ENCODE results near the gene ACTRT1.

ACTRT1 gene

GRCh38 chrX:128052303-128052702 lies at the start of gene ACTRT1:
ACTRT1 (minus strand) TSS chrX:128052403; CDS start chrX:128052206, 197 bp downstream.
- DNase-seq (ENCODE audit: low read depth), result no peak
- no peak within 1 kb of the TSS for H3K4me3 ChIP-seq (ENCODE audit: low read depth, low read length)

DNA sequence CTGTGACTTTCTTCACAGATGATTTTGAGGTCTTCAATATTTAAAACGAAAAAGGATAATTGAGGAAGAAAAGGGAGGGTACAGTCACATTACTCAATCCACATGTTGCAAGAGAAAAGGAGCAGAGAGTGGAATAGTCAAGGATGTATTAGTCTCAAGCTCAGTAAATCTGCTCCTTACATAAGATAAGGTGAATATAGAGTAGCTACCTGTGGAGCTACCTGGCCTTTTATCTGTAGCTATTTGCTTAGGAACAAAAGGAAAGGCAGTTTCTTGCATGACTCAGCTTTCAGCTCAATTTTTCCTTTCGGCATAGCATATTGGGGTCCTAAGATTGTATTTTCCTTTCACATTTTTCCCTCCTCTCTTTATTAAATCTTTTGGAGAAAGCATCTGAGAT lies 26.3 kb upstream of the ACTRT1 start:
- no peak for DNase-seq (ENCODE audit: low read depth)
- H3K4me3 ChIP-seq (ENCODE audit: low read depth, low read length), result no peak overlapping the region

DNA sequence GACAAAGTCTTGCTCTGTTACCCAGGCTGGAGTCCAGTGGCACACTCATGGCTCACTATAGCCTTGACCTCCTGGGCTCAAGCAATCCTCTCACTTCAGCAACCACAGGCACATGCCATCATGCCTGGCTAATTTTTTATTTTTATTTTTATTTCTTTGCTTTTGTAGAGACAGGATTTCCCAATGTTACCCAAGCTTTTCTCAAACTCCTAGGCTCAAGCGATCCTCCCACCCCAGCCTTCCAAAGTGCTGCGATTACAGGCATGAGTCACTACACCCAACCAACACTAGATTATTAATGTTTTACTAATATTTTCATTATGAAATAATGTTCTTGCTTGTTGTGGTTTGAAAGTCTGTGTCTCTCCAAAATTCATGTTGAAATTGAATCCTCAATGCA lies 5.2 kb upstream of the ACTRT1 start:
- DNase-seq (ENCODE audit: low read depth), result no peak
- H3K4me3 ChIP-seq (ENCODE audit: low read depth, low read length), result no peak overlapping the region

GRCh38 chrX:128051526-128051925 lies 677 bp downstream of the ACTRT1 start:
- no peak overlapping the region for H3K4me3 ChIP-seq (ENCODE audit: low read depth, low read length)
- DNase-seq (ENCODE audit: low read depth), result no peak

- no peak overlapping the region for H3K4me3 ChIP-seq (ENCODE audit: low read depth, low read length)
- DNase-seq (ENCODE audit: low read depth), result no peak
These were observed 16.9 kb downstream of the ACTRT1 start for GRCh38 chrX:128035318-128035717.

DNA sequence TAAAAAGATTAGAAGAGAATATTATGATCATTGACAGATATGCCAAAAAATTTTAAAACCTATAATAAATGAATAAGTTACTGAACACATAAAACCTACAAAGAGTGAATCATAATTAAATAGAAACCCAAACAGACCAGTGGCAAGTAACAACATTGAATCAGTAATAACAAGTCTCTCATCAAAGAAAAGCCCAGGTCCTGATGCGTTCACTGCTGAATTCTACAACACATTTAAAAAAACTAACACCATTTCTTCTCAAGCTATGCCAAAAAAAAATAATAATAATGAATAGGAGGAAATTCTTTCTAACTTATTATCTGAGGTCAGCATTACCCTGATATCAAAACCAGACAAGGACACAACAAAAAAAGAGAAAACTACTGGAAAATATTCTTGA lies 30.6 kb downstream of the ACTRT1 start:
- DNase-seq (ENCODE audit: low read depth), result no peak
- H3K4me3 ChIP-seq (ENCODE audit: low read depth, low read length), result no peak overlapping the region

- no peak overlapping the region for H3K4me3 ChIP-seq (ENCODE audit: low read depth, low read length)
- no peak for DNase-seq (ENCODE audit: low read depth)
These were observed 31.5 kb downstream of the ACTRT1 start for GRCh38 chrX:128020701-128021100.

GRCh38 chrX:128019218-128019617 lies 33.0 kb downstream of the ACTRT1 start:
- H3K4me3 ChIP-seq (ENCODE audit: low read depth, low read length), result no peak overlapping the region
- no peak for DNase-seq (ENCODE audit: low read depth)

DNA sequence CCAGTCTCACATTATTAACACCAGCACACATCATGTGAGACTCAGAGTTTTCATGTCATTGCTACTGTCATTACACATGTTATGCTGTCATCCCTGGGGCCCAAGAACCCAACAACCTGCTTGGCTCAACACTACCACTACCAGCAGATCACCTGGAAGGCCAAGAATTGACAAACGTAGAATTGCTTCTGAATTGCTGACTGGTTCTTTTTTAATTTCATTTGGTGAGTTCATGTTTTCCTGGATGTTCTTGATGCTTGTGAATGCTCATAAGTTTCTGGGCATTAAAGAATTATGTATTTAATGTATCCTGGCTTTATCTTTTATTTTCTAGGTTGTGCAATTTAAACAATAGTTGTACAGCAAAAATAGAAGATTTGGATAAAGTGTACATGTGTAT lies 40.2 kb downstream of the ACTRT1 start:
- no peak overlapping the region for H3K4me3 ChIP-seq (ENCODE audit: low read depth, low read length)
- no peak for DNase-seq (ENCODE audit: low read depth)

- H3K4me3 ChIP-seq (ENCODE audit: low read depth, low read length), result no peak overlapping the region
These were observed 44.3 kb downstream of the ACTRT1 start for GRCh38 chrX:128007882-128008281.

More at GRCh38 chrX:128007882-128008281, 44.3 kb downstream of the ACTRT1 start:
- no peak for DNase-seq (ENCODE audit: low read depth)

Measured in skeletal muscle cell (primary cell).